HUES64 (cell line): ENCODE results near the gene ASCL5.
"Not testable (repeated sequence)": the region's sequence is repeated elsewhere in the genome, so short reads cannot be mapped to it uniquely, and the experiment has no call there.

Experiments used
- H3K27ac ChIP-seq: 2 replicates; pipeline ENCODE4 v1.7.0; 2013; ENCODE audit warnings: low read depth, low read length, inconsistent platforms
- H3K27me3 ChIP-seq: 2 replicates; pipeline ENCODE4 v1.6.1; 2013; ENCODE audit warnings: mild to moderate bottlenecking, low read length; ENCODE audit not compliant: insufficient read depth
- H3K36me3 ChIP-seq: 2 replicates; pipeline ENCODE4 v1.6.1; 2013; ENCODE audit warnings: mild to moderate bottlenecking, low read length; ENCODE audit not compliant: insufficient read depth
- H3K4me1 ChIP-seq: 2 replicates; pipeline ENCODE4 v1.6.1; 2013; ENCODE audit warnings: mild to moderate bottlenecking, low read length, moderate library complexity; ENCODE audit not compliant: insufficient read depth
- H3K4me3 ChIP-seq: 2 replicates; pipeline ENCODE4 v1.5.1; 2013; ENCODE audit warnings: mild to moderate bottlenecking, low read length, moderate library complexity
- H3K9ac ChIP-seq: 2 replicates; pipeline ENCODE4 v1.6.1; 2013; ENCODE audit warnings: mild to moderate bottlenecking, low read depth, low read length
- H3K9me3 ChIP-seq: 2 replicates; pipeline ENCODE4 v1.6.1; 2013; ENCODE audit warnings: low read depth, low read length; ENCODE audit not compliant: insufficient read depth
- WGBS: fragments of 150-250, 120-280 bp; methylation state at CpG from one replicate; pipeline ENCODE4 v1.1.7; 2013; ENCODE audit warnings: missing lambda C conversion rate; 5-methylcytosine and 5-hydroxymethylcytosine counted together

Gene ASCL5

GRCh38 chr1:201167041-201167991, 40.3 kb upstream of the ASCL5 start:
- Histone ChIP-seq H3K9ac (no peak overlapping the region), H3K27ac (no peak overlapping the region), H3K9me3 (no peaks in the 10 kb centered on the region), H3K4me1 (peaks cover 4% of the 10 kb centered on the region; the same call in 1 of the 2 replicates), H3K4me3 (no peak overlapping the region), H3K27me3 (peaks cover 20% of the 10 kb centered on the region), H3K36me3 (no peaks in the 10 kb centered on the region)
- WGBS, result 92% methylated on average over 12 of the region's 13 CpGs

- H3K4me3 ChIP-seq, result no peak overlapping the region
- 85% methylated on average over 7 of the region's 7 CpGs for WGBS
- H3K27ac ChIP-seq, result no peak overlapping the region
- no peaks in the 10 kb centered on the region for H3K9me3 ChIP-seq
- peaks cover 4% of the 10 kb centered on the region; the same call in 1 of the 2 replicates for H3K27me3 ChIP-seq
- no peak overlapping the region for H3K9ac ChIP-seq
- H3K36me3 ChIP-seq, result no peaks in the 10 kb centered on the region
- no peaks in the 10 kb centered on the region for H3K4me1 ChIP-seq
These were observed 37.7 kb upstream of the ASCL5 start for GRCh38 chr1:201164645-201165044.

DNA sequence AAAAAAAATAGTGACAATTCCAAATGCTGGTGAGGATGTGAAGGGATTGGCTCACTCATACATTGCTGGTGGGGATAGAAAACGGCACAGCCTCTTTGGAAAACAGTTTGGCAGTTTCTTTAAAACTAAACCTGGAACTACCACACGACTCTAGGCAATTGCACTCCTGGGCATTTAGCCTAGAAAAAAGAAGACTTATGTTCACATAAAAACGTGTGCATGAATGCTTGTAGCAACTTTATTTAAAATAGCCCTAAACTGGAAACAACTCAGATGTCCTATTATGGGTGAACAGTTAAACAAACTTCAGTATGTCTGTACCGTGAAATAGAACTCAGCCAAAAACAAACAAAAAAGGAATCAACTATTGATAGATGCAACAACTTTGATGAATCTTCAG, 36.7 kb upstream of the ASCL5 start:
- Histone ChIP-seq H3K9me3 (no peaks in the 10 kb centered on the region), H3K36me3 (no peaks in the 10 kb centered on the region), H3K27ac (no peak overlapping the region), H3K4me3 (no peak overlapping the region), H3K4me1 (no peaks in the 10 kb centered on the region), H3K27me3 (no peaks in the 10 kb centered on the region), H3K9ac (no peak overlapping the region)
- WGBS, result 76% methylated on average over 4 of the region's 4 CpGs

GRCh38 chr1:201163036-201163435, 36.1 kb upstream of the ASCL5 start:
- H3K36me3 ChIP-seq, H3K4me3 ChIP-seq, H3K27ac ChIP-seq, H3K9me3 ChIP-seq, H3K4me1 ChIP-seq, H3K9ac ChIP-seq, H3K27me3 ChIP-seq: not testable (repeated sequence)
- WGBS, result 97% methylated on average over 8 of the region's 8 CpGs

DNA sequence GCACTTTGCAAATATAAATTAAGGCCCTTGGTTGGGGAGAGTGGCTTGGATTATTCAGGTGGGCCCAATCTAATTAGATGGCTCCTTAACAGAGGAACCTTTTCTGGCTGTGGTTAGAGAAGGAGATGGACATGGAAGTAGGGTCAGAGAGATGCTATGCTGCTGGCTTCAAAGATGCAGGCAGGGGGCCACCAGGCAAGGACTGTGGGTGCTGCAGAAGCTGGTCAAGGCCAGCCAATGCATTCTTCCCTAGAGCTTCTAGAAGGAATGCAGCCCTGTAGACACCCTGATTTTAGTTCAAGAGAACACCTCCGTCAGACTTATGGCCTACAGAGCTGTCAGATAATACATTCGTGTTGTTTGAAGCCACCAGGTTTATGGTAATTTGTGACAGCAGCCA, 31.0 kb upstream of the ASCL5 start:
- H3K4me3 ChIP-seq, result no peak overlapping the region
- no peak overlapping the region for H3K9ac ChIP-seq
- 0 out of 2 replicates have a peak, but pooled peaks cover 1% of the 10 kb centered on the region for H3K36me3 ChIP-seq
- H3K4me1 ChIP-seq, result peaks cover 9% of the 10 kb centered on the region
- no peaks in the 10 kb centered on the region for H3K9me3 ChIP-seq
- WGBS, result 89% methylated on average over 2 of the region's 2 CpGs
- H3K27me3 ChIP-seq, result no peaks in the 10 kb centered on the region
- no peak overlapping the region for H3K27ac ChIP-seq

GRCh38 chr1:201156819-201157218, 29.8 kb upstream of the ASCL5 start:
- H3K36me3 ChIP-seq, result peaks cover 9% of the 10 kb centered on the region
- no peaks in the 10 kb centered on the region for H3K27me3 ChIP-seq
- peaks cover 9% of the 10 kb centered on the region for H3K4me1 ChIP-seq
- no peaks in the 10 kb centered on the region for H3K9me3 ChIP-seq
- no peak overlapping the region for H3K9ac ChIP-seq
- H3K4me3 ChIP-seq, result no peak overlapping the region
- H3K27ac ChIP-seq, result no peak overlapping the region

DNA sequence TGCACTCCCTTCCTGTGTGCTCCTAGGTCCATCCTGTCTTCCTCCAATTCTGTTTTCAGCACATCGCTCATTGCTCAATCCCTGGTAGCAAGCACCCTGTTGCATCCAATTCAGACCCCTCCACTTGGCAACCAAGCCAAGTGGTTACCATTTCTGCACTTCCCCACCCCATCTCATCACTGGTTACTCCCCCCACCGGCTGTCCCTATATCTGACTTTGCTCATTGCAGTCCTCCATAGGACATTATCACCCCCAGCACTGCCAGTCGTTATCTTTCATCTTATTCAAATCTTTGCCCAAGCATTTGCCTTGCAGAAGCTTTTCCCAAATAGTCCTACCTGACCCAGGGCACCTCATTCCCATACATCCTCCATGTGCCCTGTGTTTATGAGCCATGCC, 29.4 kb upstream of the ASCL5 start:
- Histone ChIP-seq H3K27ac (no peak overlapping the region), H3K4me1 (peaks cover 9% of the 10 kb centered on the region), H3K36me3 (peaks cover 14% of the 10 kb centered on the region), H3K27me3 (no peaks in the 10 kb centered on the region), H3K9ac (no peak overlapping the region), H3K4me3 (no peak overlapping the region), H3K9me3 (no peaks in the 10 kb centered on the region)
- 86% methylated on average over 3 of the region's 3 CpGs for WGBS

DNA sequence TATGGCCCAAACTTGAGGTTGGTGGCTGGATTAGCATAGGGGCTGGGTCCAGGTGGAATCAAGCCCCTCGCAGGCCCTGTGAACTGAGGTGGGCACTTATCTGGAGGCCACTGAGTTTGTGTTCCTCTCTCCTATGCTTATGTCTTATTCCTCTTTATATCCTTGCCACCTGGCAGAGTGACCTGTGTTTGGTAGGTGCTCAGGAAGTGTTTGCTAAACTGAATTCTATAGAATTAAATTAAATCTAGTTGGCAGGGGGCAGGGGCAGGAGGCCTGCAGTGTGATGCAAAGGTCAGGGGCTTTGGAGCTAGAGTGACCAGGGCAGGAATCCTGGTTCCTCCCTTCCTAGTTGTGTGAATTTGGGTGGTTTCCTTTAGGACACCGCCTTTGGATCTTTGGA, 28.4 kb upstream of the ASCL5 start:
- Histone ChIP-seq H3K9me3 (no peaks in the 10 kb centered on the region), H3K27ac (no peak overlapping the region), H3K4me3 (no peak overlapping the region), H3K36me3 (peaks cover 24% of the 10 kb centered on the region), H3K9ac (no peak overlapping the region), H3K4me1 (peaks cover 9% of the 10 kb centered on the region), H3K27me3 (no peaks in the 10 kb centered on the region)
- WGBS, result 100% methylated on average over 2 of the region's 2 CpGs

DNA sequence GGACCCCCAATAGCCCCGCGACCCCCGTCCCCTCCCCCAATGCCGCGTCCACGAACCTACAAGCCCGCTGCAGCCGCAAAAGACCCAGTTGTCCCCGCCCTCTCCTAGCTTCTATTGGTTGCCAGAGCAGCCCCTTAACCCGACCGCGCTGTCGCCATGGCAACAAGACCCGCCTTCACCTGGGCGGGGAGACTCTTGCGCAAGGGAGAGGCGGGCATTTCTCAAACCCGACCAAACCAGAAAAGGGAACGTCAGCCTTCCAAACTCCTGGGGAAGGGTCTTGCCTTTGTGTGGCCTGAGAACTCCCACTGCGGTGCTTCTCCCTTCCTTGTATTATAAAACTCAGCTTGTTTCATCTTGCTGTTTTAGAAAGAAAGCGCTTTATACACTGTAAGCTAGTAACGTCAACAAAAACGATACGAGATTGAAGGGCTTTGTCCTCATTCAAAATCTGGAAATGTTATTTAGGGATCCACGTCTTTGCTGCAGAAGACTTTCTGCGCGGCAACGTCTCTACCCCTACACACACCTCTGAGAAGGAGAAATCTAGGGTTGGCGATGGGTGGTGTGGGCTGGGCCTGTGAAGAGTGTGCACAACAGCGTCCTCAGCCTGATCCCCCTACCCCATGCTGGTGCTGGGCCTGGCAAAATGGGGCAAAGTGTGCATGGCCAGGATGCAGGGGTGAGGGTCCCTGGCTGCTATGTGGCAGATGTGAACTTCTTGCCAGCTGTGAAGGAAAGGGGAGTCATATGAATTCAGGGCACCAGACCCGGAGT, 27.6 kb upstream of the ASCL5 start, which contains the start of gene TMEM9:
TMEM9 (minus strand) TSS at position 86 of the 777 bp plus-strand sequence. CDS start 551 bp downstream, outside the sequence.
- Histone ChIP-seq H3K9ac (peak within 1 kb of the TSS; percentile 84), H3K36me3 (peaks cover 32% of the 10 kb centered on the region), H3K4me3 (peak within 1 kb of the TSS; percentile 91), H3K27me3 (no peaks in the 10 kb centered on the region), H3K27ac (peak within 1 kb of the TSS; percentile 42), H3K9me3 (no peaks in the 10 kb centered on the region), H3K4me1 (peaks cover 9% of the 10 kb centered on the region)
- WGBS, result 16% methylated on average over 27 of the region's 31 CpGs

- Histone ChIP-seq H3K9ac (peak overlapping the region; percentile 84), H3K9me3 (no peaks in the 10 kb centered on the region), H3K4me1 (peaks cover 9% of the 10 kb centered on the region), H3K4me3 (peak overlapping the region; percentile 91), H3K27me3 (no peaks in the 10 kb centered on the region), H3K36me3 (peaks cover 40% of the 10 kb centered on the region), H3K27ac (peak overlapping the region; percentile 22; the same call in 1 of the 2 replicates)
- 2% methylated on average over 37 of the region's 37 CpGs for WGBS
These were observed 26.7 kb upstream of the ASCL5 start for GRCh38 chr1:201153474-201154388.
